Naive thymus-derived CD8-positive, alpha-beta T cell (primary cell): ENCODE data around the gene UGT1A8. TPM values are rescaled to one million over a fixed set of nuclear protein-coding genes. Genes with fewer than 3 reads are reported as not detected.

ENCODE experiments used
- ATAC-seq, 2 donors: fragments of 150-1000 bp; cut with Tn5 transposase in 1 of 2; sonication (Bioruptor Pico), chemical (Tn5 transposase) in 1 of 2; 1 replicate in 1 of 2; 2 replicates in 1 of 2; pipeline ENCODE4 v1.10.0; 2021; ENCODE audit warnings: mild to moderate bottlenecking in 2 of 2, moderate library complexity in 2 of 2
- POLR2A ChIA-PET: fragments of 350-600 bp; sonication (Branson Sonifier 250); formaldehyde crosslinking; loops from one replicate; lab custom pipeline; 2021; ENCODE audit warnings: antibody characterized with exemption; lab: Charles Lee
- DNase-seq, 10 donors: peaks; one replicate each; pipeline versions ENCODE4 v3.0.0 to v3.0.0-alpha.2; 2020 to 2022
- H3K27ac Mint-ChIP-seq, 10 donors: one replicate each; pipeline ENCODE4 v1.8.0; 2020 to 2022; ENCODE audit warnings: mild to moderate bottlenecking in 10 of 10, mixed read lengths in 10 of 10, moderate library complexity in 4 of 10, inconsistent platforms in 1 of 10
- H3K27me3 Mint-ChIP-seq, 5 donors: one replicate each; pipeline ENCODE4 v1.8.0; 2021 to 2022; ENCODE audit warnings: mixed read lengths in 5 of 5
- H3K36me3 Mint-ChIP-seq, 3 donors: one replicate each; pipeline ENCODE4 v1.8.0; 2020 to 2022; ENCODE audit warnings: mixed read lengths in 3 of 3, mild to moderate bottlenecking in 2 of 3, inconsistent platforms in 1 of 3
- H3K4me1 Mint-ChIP-seq, 4 donors: one replicate each; pipeline ENCODE4 v1.8.0; 2021 to 2022; ENCODE audit warnings: mixed read lengths in 4 of 4
- H3K4me3 Mint-ChIP-seq, 10 donors: one replicate each; pipeline ENCODE4 v1.8.0; 2020 to 2022; ENCODE audit warnings: mild to moderate bottlenecking in 10 of 10, mixed read lengths in 10 of 10, moderate library complexity in 6 of 10, inconsistent platforms in 1 of 10
- H3K9me3 Mint-ChIP-seq, 9 donors: one replicate each; pipeline ENCODE4 v1.8.0; 2020 to 2022; ENCODE audit warnings: mixed read lengths in 9 of 9, mild to moderate bottlenecking in 3 of 9, inconsistent platforms in 1 of 9, moderate library complexity in 1 of 9
- polyA plus RNA-seq, 3 donors: library from polyadenylated mRNA; unstranded; fragments of 300-500 nt; fragmentation: Illumina TruSeq; gene quantifications; one replicate each; pipeline ENCODE4 v1.2.3, GENCODE V29; 2021
- total RNA-seq, 8 experiments: library from RNA in 2 of 8; stranded (reverse) in 2 of 8; gene quantifications; one replicate each; pipeline ENCODE4 v1.2.3 and lab custom pipeline; 2021 to 2026

UGT1A8 gene
- total and polyA plus RNA-seq, 5 experiments from 2014 or later: not detected

- POLR2A ChIA-PET: no interaction called here
- Mint-ChIP-seq H3K27ac (no peak overlapping the region), H3K36me3 (no peaks in the 10 kb centered on the region), H3K4me3 (no peak overlapping the region), H3K9me3 (peaks cover 0 to 4% (median 0%) of the 10 kb centered on the region in 9 donors), H3K4me1 (no peaks in the 10 kb centered on the region), H3K27me3 (peaks cover 5 to 31% (median 14%) of the 10 kb centered on the region in 5 donors)
- ATAC-seq (no peak), DNase-seq (no peak)
Measured at GRCh38 chr2:233802132-233802815, 184.8 kb downstream of the UGT1A8 start.

- DNase-seq (no peak), ATAC-seq (no peak)
- peaks cover 5 to 29% (median 14%) of the 10 kb centered on the region in 5 donors for H3K27me3 Mint-ChIP-seq
- no peaks in the 10 kb centered on the region for H3K4me1 Mint-ChIP-seq
- H3K4me3 Mint-ChIP-seq: no peak overlapping the region
- H3K9me3 Mint-ChIP-seq: peaks cover 0 to 4% (median 0%) of the 10 kb centered on the region in 9 donors
- no peak overlapping the region for H3K27ac Mint-ChIP-seq
- no peaks in the 10 kb centered on the region for H3K36me3 Mint-ChIP-seq
- POLR2A ChIA-PET: no interaction called here
Measured at GRCh38 chr2:233803292-233803911, 186.0 kb downstream of the UGT1A8 start.

- ATAC-seq: no peak
- H3K36me3 Mint-ChIP-seq: no peaks in the 10 kb centered on the region
- peaks cover 5 to 30% (median 20%) of the 10 kb centered on the region in 5 donors for H3K27me3 Mint-ChIP-seq
- DNase-seq: no peak
- POLR2A ChIA-PET: no interaction called here
- no peak overlapping the region for H3K27ac Mint-ChIP-seq
- H3K4me3 Mint-ChIP-seq: no peak overlapping the region
- peaks cover 0 to 4% (median 0%) of the 10 kb centered on the region in 9 donors for H3K9me3 Mint-ChIP-seq
- H3K4me1 Mint-ChIP-seq: no peaks in the 10 kb centered on the region
Measured at GRCh38 chr2:233803994-233804393, 186.6 kb downstream of the UGT1A8 start.

- no peak overlapping the region for H3K27ac Mint-ChIP-seq
- H3K9me3 Mint-ChIP-seq: no peaks in the 10 kb centered on the region
- no peak overlapping the region for H3K4me3 Mint-ChIP-seq
- peaks cover 6 to 41% (median 22%) of the 10 kb centered on the region in 5 donors for H3K27me3 Mint-ChIP-seq
- POLR2A ChIA-PET: no interaction called here
- DNase-seq: peak in 1 of 10 donors; percentile 11
- no peaks in the 10 kb centered on the region for H3K4me1 Mint-ChIP-seq
- ATAC-seq: no peak
- H3K36me3 Mint-ChIP-seq: no peaks in the 10 kb centered on the region
Measured at GRCh38 chr2:233807215-233807865, 189.9 kb downstream of the UGT1A8 start.

GRCh38 chr2:233807966-233808935 lies 190.8 kb downstream of the UGT1A8 start:
- H3K9me3 Mint-ChIP-seq: no peaks in the 10 kb centered on the region

GRCh38 chr2:233810385-233810784 lies 193.0 kb downstream of the UGT1A8 start:
- ATAC-seq: no peak
- DNase-seq: peak in 1 of 10 donors; percentile 0
- Mint-ChIP-seq H3K27ac (no peak overlapping the region), H3K36me3 (no peaks in the 10 kb centered on the region), H3K27me3 (peaks cover 3 to 18% (median 7%) of the 10 kb centered on the region in 5 donors), H3K9me3 (no peaks in the 10 kb centered on the region), H3K4me1 (no peaks in the 10 kb centered on the region), H3K4me3 (no peak overlapping the region)
- POLR2A ChIA-PET: no interaction called here

More at GRCh38 chr2:233807966-233808935, 190.8 kb downstream of the UGT1A8 start:
- POLR2A ChIA-PET: no interaction called here
- DNase-seq (peak in 1 of 10 donors; percentile 11), ATAC-seq (no peak)
- H3K4me3 Mint-ChIP-seq: no peak overlapping the region
- H3K27me3 Mint-ChIP-seq: peaks cover 6 to 32% (median 16%) of the 10 kb centered on the region in 5 donors
- H3K27ac Mint-ChIP-seq: no peak overlapping the region
- no peaks in the 10 kb centered on the region for H3K36me3 Mint-ChIP-seq
- no peaks in the 10 kb centered on the region for H3K4me1 Mint-ChIP-seq

- no peak overlapping the region for H3K4me3 Mint-ChIP-seq
- ATAC-seq (no peak), DNase-seq (peak in 1 of 10 donors; percentile 11)
- no peak overlapping the region for H3K27ac Mint-ChIP-seq
- H3K4me1 Mint-ChIP-seq: no peaks in the 10 kb centered on the region
- H3K36me3 Mint-ChIP-seq: no peaks in the 10 kb centered on the region
- H3K9me3 Mint-ChIP-seq: no peaks in the 10 kb centered on the region
- H3K27me3 Mint-ChIP-seq: peaks cover 3 to 18% (median 10%) of the 10 kb centered on the region in 5 donors
- POLR2A ChIA-PET: no interaction called here
Measured at GRCh38 chr2:233811087-233811486, 193.7 kb downstream of the UGT1A8 start.

GRCh38 chr2:233811732-233812131 lies 194.3 kb downstream of the UGT1A8 start:
- POLR2A ChIA-PET: no interaction called here
- Mint-ChIP-seq H3K4me1 (no peaks in the 10 kb centered on the region), H3K4me3 (no peak overlapping the region), H3K27me3 (peaks cover 3 to 19% (median 12%) of the 10 kb centered on the region in 5 donors), H3K36me3 (no peaks in the 10 kb centered on the region), H3K9me3 (no peaks in the 10 kb centered on the region), H3K27ac (no peak overlapping the region)
- ATAC-seq (no peak), DNase-seq (peak in 1 of 10 donors; percentile 6)

GRCh38 chr2:233813236-233814055 lies 196.0 kb downstream of the UGT1A8 start:
- Mint-ChIP-seq H3K9me3 (no peaks in the 10 kb centered on the region), H3K4me3 (no peak overlapping the region), H3K4me1 (peaks cover 0 to 7% (median 5%) of the 10 kb centered on the region in 4 donors), H3K36me3 (no peaks in the 10 kb centered on the region), H3K27ac (no peak overlapping the region), H3K27me3 (peaks cover 3 to 35% (median 15%) of the 10 kb centered on the region in 5 donors)
- no peak for ATAC-seq
- no peak for DNase-seq
- POLR2A ChIA-PET: no interaction called here

- Mint-ChIP-seq H3K36me3 (no peaks in the 10 kb centered on the region), H3K9me3 (no peaks in the 10 kb centered on the region), H3K4me3 (no peak overlapping the region), H3K27ac (no peak overlapping the region), H3K4me1 (peaks cover 0 to 7% (median 5%) of the 10 kb centered on the region in 4 donors), H3K27me3 (peaks cover 3 to 28% (median 13%) of the 10 kb centered on the region in 5 donors)
- no peak for ATAC-seq
- POLR2A ChIA-PET: no interaction called here
- peak in 1 of 10 donors; percentile 23 for DNase-seq
Measured at GRCh38 chr2:233814056-233814835, 196.8 kb downstream of the UGT1A8 start.

GRCh38 chr2:233815861-233816260 lies 198.4 kb downstream of the UGT1A8 start:
- ATAC-seq (no peak), DNase-seq (no peak)
- Mint-ChIP-seq H3K9me3 (no peaks in the 10 kb centered on the region), H3K27ac (no peak overlapping the region), H3K4me1 (peaks cover 0 to 7% (median 5%) of the 10 kb centered on the region in 4 donors), H3K27me3 (peaks cover 0 to 18% (median 11%) of the 10 kb centered on the region in 5 donors), H3K36me3 (no peaks in the 10 kb centered on the region), H3K4me3 (no peak overlapping the region)
- POLR2A ChIA-PET: no interaction called here
